GM10248 (cell line): ENCODE measurements around the gene C17orf67.

Experiments
- CTCF ChIA-PET: fragments of 300-600 bp; sonication (Branson Sonifier 250); formaldehyde crosslinking; extraction: SDS; loops from one replicate; lab custom pipeline; 2021; ENCODE audit warnings: antibody characterized with exemption; lab: Yijun Ruan, JAX
- POLR2A ChIA-PET: fragments of 350-650 bp; sonication (Branson Sonifier 250); formaldehyde crosslinking; extraction: SDS; loops from one replicate; lab custom pipeline; 2020; ENCODE audit warnings: antibody characterized with exemption; lab: Yijun Ruan, JAX
- DNase-seq: peaks from one replicate; pipeline ENCODE4 v3.0.0; 2012; ENCODE audit errors: extremely low spot score
- CTCF ChIP-seq: IDR thresholded peaks from 2 replicates; pipeline ENCODE4 v1.5.1; 2012; ENCODE audit warnings: mild to moderate bottlenecking, low read depth; ENCODE audit errors: extremely low read depth, missing control alignments, control extremely low read depth

Gene C17orf67

GRCh38 chr17:56742601-56743000 is 91.1 kb downstream of the C17orf67 start:
- no peak for TF ChIP-seq CTCF
- ChIA-PET POLR2A (no interaction called here), CTCF (no interaction called here)
- no peak for DNase-seq
